D341Med (cell line): ENCODE measurements around the gene NCOA4.
A peak's percentile ranks its signal among the peaks of the same experiment; 100 is the strongest.
"Not testable (repeated sequence)": the region's sequence is repeated elsewhere in the genome, so short reads cannot be mapped to it uniquely, and the experiment has no call there.

Experiments
- DNase-seq: peaks from one replicate; pipeline ENCODE4 v3.0.0; 2012; ENCODE audit warnings: low spot score

NCOA4 gene

GRCh38 chr10:46052057-46052790, 21.8 kb upstream of the NCOA4 start:
- DNase-seq: no peak

DNA sequence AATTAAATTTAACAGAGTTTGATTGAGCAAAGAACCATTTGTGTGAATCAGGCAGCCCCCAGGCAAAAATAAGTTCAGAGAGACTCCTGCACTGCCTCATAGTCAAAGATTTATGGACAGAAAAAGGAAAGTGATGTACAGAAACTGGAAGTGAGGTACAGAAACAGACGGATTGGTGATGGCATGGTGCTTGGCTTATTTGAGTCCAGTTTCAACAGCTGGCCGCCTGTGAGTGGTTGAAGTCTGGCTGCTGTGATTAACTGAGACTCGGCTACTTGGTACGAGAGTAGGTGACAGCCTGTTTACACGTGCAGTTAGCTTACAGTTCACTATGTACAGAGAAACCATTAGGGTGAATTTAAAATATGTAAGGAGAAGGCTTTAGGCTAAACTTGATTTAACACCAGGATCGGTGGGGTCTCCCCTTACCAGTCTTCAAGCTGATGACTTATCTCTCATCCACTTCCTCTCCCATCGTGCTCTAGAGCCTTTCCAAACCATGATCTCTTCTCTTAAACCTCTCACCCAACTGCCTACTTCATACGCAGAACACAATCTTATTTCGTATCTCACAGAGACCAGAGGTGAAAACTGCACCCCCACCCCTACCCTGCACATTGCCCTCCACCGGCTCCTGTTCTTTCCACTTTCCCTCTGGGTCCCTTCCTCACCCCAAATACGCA, 20.7 kb upstream of the NCOA4 start:
- DNase-seq: no peak

DNA sequence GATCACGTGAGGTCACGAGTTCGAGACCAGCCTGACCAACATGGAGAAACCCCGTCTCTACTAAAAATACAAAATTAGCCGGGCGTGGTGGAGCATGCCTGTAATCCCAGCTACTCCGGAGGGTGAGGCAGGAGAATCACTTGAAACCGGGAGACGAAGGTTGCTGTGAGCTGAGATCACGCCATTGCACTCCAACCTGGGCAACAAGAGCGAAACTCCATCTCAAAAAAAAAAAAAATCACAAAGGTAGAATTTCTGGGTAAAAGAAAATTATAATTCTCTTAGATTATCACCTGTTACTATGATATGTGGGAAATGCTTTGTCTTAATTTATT, 19.0 kb upstream of the NCOA4 start:
- not testable (repeated sequence) for DNase-seq

DNA sequence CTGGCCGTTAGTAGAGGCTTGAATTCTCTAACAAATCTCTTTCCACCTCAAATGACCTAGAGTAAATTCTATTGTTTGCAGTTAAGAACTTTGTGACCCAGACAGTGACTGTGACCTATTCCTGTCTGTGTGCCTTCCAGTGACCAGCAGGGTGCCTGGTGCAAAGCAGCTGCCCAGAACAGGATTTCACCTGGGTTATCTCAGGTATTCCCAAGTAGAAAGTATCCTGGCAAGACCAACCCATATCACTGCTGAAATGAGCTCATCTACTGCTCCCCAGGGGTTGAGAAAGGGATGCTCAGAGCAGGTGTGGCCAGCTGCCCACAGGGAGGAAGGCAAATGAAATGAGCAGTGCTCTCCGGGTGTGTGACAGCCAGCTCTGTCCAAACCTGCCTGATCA, 17.7 kb upstream of the NCOA4 start:
- no peak for DNase-seq

GRCh38 chr10:46046261-46046660, 15.8 kb upstream of the NCOA4 start, which contains the start of gene MSMB:
MSMB (minus strand) TSS chr10:46046269; CDS start chr10:46046237, 32 bp downstream.
- no peak for DNase-seq

DNA sequence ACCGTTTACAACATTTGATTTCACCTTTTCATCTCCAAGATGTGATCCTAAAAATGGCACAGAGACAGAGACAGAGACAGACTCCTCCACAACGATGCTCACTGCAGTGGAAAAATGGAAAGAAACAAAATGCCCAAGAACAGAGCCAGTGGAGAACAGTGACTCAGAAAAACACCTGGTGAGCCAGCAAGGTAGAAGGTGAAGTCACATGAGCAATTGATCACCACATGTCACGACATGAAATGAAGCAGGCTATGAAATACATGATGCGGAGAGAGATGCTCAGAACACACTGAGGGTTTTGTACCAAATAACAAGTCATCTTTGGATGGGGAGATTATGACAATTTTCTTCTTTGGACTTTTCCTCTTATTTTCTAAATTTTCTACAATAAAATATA, 12.1 kb upstream of the NCOA4 start:
- DNase-seq: no peak

DNA sequence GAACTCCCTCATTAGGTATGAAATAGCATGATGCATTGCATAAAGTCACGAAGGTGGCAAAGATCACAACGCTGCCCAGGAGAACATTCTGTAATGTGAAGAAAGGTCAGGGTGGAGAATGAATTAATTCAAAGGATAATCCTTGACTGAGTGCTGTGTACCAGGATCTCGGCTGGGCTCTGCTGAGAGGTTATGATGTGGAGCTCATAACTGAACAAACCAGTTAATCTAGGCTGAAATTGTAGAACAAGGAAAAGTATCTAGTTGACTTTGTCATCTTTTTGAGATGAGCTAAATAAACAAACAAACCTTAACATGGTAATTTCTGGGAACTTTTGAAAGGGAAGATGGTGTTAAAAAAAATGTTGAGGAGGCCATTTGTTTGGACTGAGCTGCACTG, 9.6 kb upstream of the NCOA4 start:
- no peak for DNase-seq

GRCh38 chr10:46037107-46037825, 6.8 kb upstream of the NCOA4 start:
- DNase-seq: no peak

- no peak for DNase-seq
Observed at GRCh38 chr10:46035923-46036849, 5.8 kb upstream of the NCOA4 start.

GRCh38 chr10:46033602-46034011, 3.2 kb upstream of the NCOA4 start:
- DNase-seq: no peak

DNA sequence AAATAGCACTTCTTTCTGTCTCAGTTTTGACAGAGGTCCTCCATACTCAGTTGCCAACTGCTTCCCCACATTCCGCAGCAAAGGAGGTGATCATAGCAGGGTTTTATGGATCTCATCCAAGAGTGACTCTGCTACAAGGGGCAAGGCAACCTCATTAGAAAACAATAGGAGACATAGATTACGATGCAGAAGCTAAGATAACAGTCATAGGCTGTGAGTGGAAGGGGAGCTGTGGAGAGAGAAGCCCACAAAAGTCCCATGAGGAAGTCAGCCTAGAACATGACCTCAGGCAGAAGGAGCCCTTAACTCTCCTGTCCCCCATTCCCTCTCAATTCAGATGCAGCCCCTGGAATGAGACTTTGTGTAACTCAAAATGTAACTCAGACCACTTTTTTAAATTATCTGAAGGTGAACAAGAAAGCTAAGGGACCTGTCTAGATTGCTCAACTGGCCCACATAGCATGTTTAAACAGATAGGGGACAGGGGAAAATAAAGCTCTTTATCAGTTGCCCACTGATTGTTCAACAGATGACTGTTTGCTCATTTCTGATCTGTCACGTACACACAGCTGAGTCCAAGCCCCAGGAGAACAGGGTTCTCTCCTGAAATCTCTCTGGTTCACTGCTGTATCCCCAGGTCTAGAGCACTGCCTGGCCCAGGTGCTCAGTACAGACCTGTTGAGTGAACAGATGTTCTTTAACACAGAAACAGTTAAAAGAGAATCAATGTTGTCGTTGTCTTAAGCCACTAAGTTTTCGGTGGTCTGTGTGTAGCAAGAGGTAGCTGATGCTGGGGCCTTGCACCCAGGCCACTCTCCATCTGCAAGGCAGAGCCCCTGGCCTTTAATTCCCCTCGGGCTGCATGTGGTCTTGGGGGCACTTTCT, 1.5 kb upstream of the NCOA4 start:
- DNase-seq: no peak

- DNase-seq: no peak
Observed at GRCh38 chr10:46029461-46030030, 877 bp downstream of the NCOA4 start.

GRCh38 chr10:46028584-46029460, 1.6 kb downstream of the NCOA4 start:
- peak; percentile 50 for DNase-seq

GRCh38 chr10:46026106-46026505, 4.3 kb downstream of the NCOA4 start:
- DNase-seq: no peak

- DNase-seq: no peak
Observed at GRCh38 chr10:46025406-46025805, 5.0 kb downstream of the NCOA4 start.

GRCh38 chr10:46024948-46025347, 5.5 kb downstream of the NCOA4 start:
- DNase-seq: no peak

DNA sequence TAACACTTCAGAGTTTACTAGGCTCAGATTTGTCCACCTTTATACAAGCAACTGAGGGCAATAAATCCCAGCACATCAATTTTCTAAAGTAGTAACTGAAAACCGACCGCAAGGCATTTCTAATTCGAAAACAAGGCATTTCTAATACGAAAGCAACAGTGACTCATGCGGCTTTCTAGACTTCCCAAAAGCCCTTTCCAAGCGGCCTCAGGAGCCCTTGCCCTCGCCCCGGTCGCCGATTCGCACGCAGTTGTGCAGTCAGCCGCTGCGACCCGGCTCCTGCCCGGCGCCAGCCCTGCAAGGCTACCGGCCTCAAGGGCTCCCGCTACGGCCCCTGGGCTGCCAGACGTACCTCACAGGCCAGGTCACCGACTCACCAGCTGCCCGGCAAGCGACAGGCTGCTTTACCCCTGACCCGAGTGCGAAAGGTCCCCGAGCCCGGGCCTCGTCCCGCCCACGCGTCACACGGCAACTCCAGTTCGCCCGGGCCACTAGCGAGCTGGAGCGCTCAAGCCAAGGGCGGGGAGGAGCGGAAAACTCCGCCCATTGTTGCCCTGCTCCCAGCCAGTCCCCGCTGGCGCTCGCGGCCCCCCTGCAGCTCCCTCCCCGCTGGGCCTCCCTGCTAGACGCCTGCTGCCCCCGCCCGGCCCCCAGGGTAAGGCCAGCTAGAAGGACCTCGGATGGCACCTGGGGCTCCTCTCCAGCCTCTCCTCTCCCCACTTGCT, 7.3 kb downstream of the NCOA4 start:
- peak; percentile 95 for DNase-seq

- DNase-seq: no peak
Observed at GRCh38 chr10:46020344-46020657, 10.1 kb downstream of the NCOA4 start.
